ENCODE results near the gene CD109. TPM values are rescaled to one million over a fixed set of nuclear protein-coding genes. Genes with fewer than 3 reads are reported as not detected.

The CD109 gene
- total RNA-seq, 3 donors from 2014 or later, result 10.1 to 20.7 (median 11.2) TPM

DNA sequence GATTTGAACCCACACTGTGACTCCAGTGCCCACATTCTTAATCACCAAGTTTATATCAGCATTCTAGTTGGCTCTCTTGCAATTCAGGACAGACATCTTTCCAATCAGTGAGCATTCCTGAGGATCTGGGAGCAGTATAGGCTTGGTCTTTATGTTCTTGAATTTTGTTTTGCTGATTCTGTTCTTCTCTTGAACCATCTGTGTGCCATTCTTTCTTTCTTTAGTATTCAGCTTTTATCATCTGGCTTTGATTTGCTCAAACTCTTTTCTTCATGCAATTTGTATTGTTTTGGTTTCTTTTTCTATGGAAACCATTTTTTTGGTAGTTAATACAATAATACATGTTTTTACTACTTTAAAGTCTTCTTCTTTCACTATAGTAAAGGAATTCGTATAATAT, 162.4 kb downstream of the CD109 start:
- ATAC-seq, result no peak
- H3K4me3 Mint-ChIP-seq, result no peak overlapping the region
- no peaks in the 10 kb centered on the region for H3K36me3 Mint-ChIP-seq (ENCODE audit: insufficient read depth)
- H3K27me3 Mint-ChIP-seq (ENCODE audit: low read depth), result no peaks in the 10 kb centered on the region
- H3K4me1 Mint-ChIP-seq (ENCODE audit: low read depth), result no peaks in the 10 kb centered on the region
- H3K9me3 Mint-ChIP-seq, result no peaks in the 10 kb centered on the region
- DNase-seq, result no peak

GRCh38 chr6:73860303-73860702, 164.3 kb downstream of the CD109 start:
- no peaks in the 10 kb centered on the region for H3K36me3 Mint-ChIP-seq (ENCODE audit: insufficient read depth)
- no peaks in the 10 kb centered on the region for H3K4me1 Mint-ChIP-seq (ENCODE audit: low read depth)
- DNase-seq (no peak), ATAC-seq (no peak)
- peaks cover 2% of the 10 kb centered on the region for H3K27me3 Mint-ChIP-seq (ENCODE audit: low read depth)
- H3K4me3 Mint-ChIP-seq, result no peak overlapping the region
- no peaks in the 10 kb centered on the region for H3K9me3 Mint-ChIP-seq

GRCh38 chr6:73866305-73866704, 170.3 kb downstream of the CD109 start:
- no peak for ATAC-seq
- Mint-ChIP-seq H3K4me1 (ENCODE audit: low read depth) (no peaks in the 10 kb centered on the region), H3K9me3 (no peaks in the 10 kb centered on the region), H3K4me3 (no peak overlapping the region), H3K36me3 (ENCODE audit: insufficient read depth) (no peaks in the 10 kb centered on the region), H3K27me3 (ENCODE audit: low read depth) (peaks cover 2% of the 10 kb centered on the region)
- no peak for DNase-seq

GRCh38 chr6:73867411-73867810, 171.4 kb downstream of the CD109 start:
- DNase-seq (no peak), ATAC-seq (no peak)
- H3K4me1 Mint-ChIP-seq (ENCODE audit: low read depth), result no peaks in the 10 kb centered on the region
- H3K27me3 Mint-ChIP-seq (ENCODE audit: low read depth), result peaks cover 2% of the 10 kb centered on the region
- H3K36me3 Mint-ChIP-seq (ENCODE audit: insufficient read depth), result no peaks in the 10 kb centered on the region
- H3K9me3 Mint-ChIP-seq, result no peaks in the 10 kb centered on the region
- no peak overlapping the region for H3K4me3 Mint-ChIP-seq

GRCh38 chr6:73870907-73871306, 174.9 kb downstream of the CD109 start:
- Mint-ChIP-seq H3K4me3 (no peak overlapping the region), H3K4me1 (ENCODE audit: low read depth) (no peaks in the 10 kb centered on the region), H3K36me3 (ENCODE audit: insufficient read depth) (no peaks in the 10 kb centered on the region), H3K27me3 (ENCODE audit: low read depth) (no peaks in the 10 kb centered on the region), H3K9me3 (no peaks in the 10 kb centered on the region)
- ATAC-seq (no peak), DNase-seq (no peak)

DNA sequence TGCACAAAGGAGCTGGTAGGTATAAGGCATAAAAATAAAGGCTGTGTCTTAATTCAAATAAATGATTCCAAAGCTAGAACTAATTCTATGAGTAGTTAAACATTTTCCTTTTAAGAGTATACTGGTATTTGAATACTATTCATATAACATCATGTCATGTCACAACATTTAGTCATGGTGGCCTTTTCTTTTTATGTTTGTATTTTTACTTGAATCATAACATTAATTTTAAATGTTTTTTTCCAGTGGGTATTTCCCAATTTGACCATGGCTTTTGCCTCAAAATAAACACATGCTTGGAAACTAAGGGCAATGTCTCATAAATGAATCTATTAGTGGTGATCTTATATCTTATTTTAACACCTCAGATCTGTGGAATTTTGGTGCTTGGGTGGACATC, 177.1 kb downstream of the CD109 start:
- DNase-seq (no peak), ATAC-seq (no peak)
- H3K4me3 Mint-ChIP-seq, result no peak overlapping the region
- no peaks in the 10 kb centered on the region for H3K9me3 Mint-ChIP-seq
- no peaks in the 10 kb centered on the region for H3K36me3 Mint-ChIP-seq (ENCODE audit: insufficient read depth)
- no peaks in the 10 kb centered on the region for H3K4me1 Mint-ChIP-seq (ENCODE audit: low read depth)
- H3K27me3 Mint-ChIP-seq (ENCODE audit: low read depth), result no peaks in the 10 kb centered on the region

Other genes with a start within 250 kb of the CD109 start
- gene CGAS, start 243.9 kb upstream of the CD109 start, total RNA-seq, result 10 to 100 TPM; 27.4 to 36.2 (median 29.6) TPM
- gene MTO1, start 234.5 kb upstream of the CD109 start, total RNA-seq, result 10 to 100 TPM; 30.4 to 35.8 (median 35.1) TPM
- gene EEF1A1, start 175.2 kb upstream of the CD109 start, total RNA-seq, result over 10,000 TPM; 10,240 to 10,910 (median 10,363) TPM
- 1 to 10 TPM; 2.8 to 3.5 (median 3.1) TPM for gene SLC17A5, start 42.2 kb upstream of the CD109 start, total RNA-seq